IMR-90 (cell line): ENCODE data around the gene CACNA2D4. TPM values are rescaled to one million over a fixed set of nuclear protein-coding genes. Genes with fewer than 3 reads are reported as not detected.

Experiments used
- BHLHE40 ChIP-seq: fragments of 150-350 bp; IDR thresholded peaks from 2 replicates; pipeline ENCODE4 v1.6.1; 2016; ENCODE audit warnings: mild to moderate bottlenecking, low read depth, low read length
- MAZ ChIP-seq: IDR thresholded peaks from 2 replicates; pipeline ENCODE4 v1.6.1; 2012; ENCODE audit warnings: low read depth, mild to moderate bottlenecking, low read length, improper control_type of control experiment, moderate library complexity, borderline replicate concordance
- POLR2A ChIP-seq: IDR thresholded peaks from 2 replicates; pipeline ENCODE4 v1.6.1; 2012; ENCODE audit warnings: mild to moderate bottlenecking, low read depth, low read length
- RAD21 ChIP-seq: IDR thresholded peaks from 2 replicates; pipeline ENCODE4 v1.6.1; 2012; ENCODE audit warnings: low read length, improper control_type of control experiment
- RCOR1 ChIP-seq: IDR thresholded peaks from 2 replicates; pipeline ENCODE4 v1.6.1; 2012; ENCODE audit warnings: mild to moderate bottlenecking, low read length, improper control_type of control experiment; ENCODE audit not compliant: insufficient replicate concordance
- polyA plus RNA-seq, 3 experiments: library from polyadenylated mRNA; depleted of rRNA; stranded (reverse); fragments of >200 nt; gene quantifications; 2 replicates each; pipeline ENCODE4 v1.2.3, GENCODE V29; 2012; ENCODE audit warnings: low replicate concordance in 1 of 3
- total RNA-seq: library from RNA; depleted of rRNA; stranded (reverse); fragments of >200 nt; gene quantifications from 2 replicates; pipeline ENCODE4 v1.2.3, GENCODE V29; 2012
- TF ChIP-seq, protein P1 (sequence below): conservative IDR thresholded peaks from 2 replicates; pipeline ENCODE4 v1.5.1; 2012; ENCODE audit warnings: mild to moderate bottlenecking, low read depth, low read length, improper control_type of control experiment

The CACNA2D4 gene
- total and polyA plus RNA-seq, 2 of the 4 experiments (the other 2 are of a cell fraction) = 0.18 to 0.22 TPM

DNA sequence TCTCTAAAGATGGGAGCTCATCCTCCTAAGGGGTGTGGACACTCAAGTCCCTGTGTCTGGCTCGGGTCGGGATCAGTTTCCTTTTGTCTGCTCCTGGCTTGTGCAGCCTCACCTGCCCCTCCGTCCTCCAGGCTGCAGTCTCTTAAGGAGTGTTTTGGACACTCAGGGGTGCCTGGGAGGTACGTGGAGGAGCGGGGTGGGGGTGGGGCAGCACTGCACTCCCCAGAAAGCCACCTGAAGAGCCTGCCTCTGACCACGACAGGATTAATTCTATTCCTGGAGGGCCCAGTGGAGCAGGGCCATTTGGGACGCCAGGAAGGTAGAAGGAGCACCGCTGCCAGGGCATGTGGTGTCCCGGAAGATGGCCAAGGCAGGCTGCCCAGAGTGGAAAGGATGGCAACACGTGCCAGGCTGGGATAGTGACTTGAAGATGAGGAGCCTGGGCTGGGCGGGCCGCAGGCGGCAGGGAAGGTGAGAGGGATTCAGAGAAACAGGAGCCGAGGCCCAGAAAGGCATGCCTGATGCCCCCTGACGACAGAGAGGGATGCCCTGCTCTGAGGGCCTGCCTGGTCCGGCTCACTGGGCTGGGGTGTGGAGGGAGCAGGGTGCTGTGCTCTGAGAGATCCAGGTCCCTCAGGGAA is 112.9 kb downstream of the CACNA2D4 start (continued):
- TF ChIP-seq, protein P1, sequence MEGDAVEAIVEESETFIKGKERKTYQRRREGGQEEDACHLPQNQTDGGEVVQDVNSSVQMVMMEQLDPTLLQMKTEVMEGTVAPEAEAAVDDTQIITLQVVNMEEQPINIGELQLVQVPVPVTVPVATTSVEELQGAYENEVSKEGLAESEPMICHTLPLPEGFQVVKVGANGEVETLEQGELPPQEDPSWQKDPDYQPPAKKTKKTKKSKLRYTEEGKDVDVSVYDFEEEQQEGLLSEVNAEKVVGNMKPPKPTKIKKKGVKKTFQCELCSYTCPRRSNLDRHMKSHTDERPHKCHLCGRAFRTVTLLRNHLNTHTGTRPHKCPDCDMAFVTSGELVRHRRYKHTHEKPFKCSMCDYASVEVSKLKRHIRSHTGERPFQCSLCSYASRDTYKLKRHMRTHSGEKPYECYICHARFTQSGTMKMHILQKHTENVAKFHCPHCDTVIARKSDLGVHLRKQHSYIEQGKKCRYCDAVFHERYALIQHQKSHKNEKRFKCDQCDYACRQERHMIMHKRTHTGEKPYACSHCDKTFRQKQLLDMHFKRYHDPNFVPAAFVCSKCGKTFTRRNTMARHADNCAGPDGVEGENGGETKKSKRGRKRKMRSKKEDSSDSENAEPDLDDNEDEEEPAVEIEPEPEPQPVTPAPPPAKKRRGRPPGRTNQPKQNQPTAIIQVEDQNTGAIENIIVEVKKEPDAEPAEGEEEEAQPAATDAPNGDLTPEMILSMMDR = no peak
- TF ChIP-seq MAZ (no peak), POLR2A (no peak), BHLHE40 (no peak), RCOR1 (no peak), RAD21 (no peak)
